Measurements from ENCODE around the gene NFATC2.

DNA sequence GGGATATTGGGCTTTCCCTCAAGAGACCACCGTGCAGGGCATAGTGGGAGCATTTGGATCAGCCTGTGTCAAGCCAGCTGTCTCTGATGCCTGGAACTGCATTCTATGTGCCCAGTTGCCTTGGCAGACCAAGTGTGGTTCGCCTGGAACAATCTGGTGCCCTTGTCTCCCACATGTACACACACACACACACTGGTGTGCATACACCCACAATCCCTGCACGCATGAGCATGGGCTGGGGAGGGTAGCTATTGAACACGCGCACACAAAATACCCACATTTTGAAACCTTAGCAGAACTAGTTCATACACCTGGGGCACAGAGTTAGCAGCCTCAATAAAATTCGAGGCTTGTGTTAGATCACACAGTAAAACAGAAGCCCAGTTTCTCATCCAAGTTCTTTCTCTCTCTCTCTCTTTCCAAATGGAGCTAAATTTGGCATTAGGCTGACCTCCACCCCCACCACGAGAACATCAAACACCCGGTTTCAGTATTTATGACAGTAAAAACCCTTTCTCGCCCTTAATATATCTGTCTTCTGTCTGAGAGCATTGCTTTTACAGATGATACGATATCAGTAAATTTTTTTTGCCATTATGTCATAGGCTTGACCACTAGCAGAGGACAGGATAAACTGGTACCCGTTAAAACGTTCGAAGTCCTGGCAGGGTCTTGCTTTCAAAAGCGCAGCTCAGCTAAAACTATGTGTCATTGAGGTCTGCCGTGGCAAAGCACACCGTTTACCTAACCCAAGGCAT is 18.2 kb upstream of the NFATC2 start:
- TF ChIP-seq TBP (IDR thresholded peaks at IDR 0.05; ENCODE audit: low read depth, low read length) = no peak
- no peak for TF ChIP-seq RFX5 (IDR thresholded peaks at IDR 0.05; ENCODE audit: borderline replicate concordance, low read depth, low read length)
- no peak for TF ChIP-seq JUND (IDR thresholded peaks at IDR 0.05; ENCODE audit: low read length)
- no peak for TF ChIP-seq BCL11A (IDR thresholded peaks at IDR 0.05; ENCODE audit: low read depth in 2 of 2, low read length in 2 of 2)
- TF ChIP-seq SP1 (IDR thresholded peaks at IDR 0.05; ENCODE audit: low read depth, low read length) = no peak
- TF ChIP-seq RAD21 (IDR thresholded peaks at IDR 0.05 in 1 of 2, conservative IDR thresholded peaks at IDR 0.05 in 1 of 2; ENCODE audit: low read depth in 2 of 2, low read length in 2 of 2) = no peak
- TF ChIP-seq, protein P1, sequence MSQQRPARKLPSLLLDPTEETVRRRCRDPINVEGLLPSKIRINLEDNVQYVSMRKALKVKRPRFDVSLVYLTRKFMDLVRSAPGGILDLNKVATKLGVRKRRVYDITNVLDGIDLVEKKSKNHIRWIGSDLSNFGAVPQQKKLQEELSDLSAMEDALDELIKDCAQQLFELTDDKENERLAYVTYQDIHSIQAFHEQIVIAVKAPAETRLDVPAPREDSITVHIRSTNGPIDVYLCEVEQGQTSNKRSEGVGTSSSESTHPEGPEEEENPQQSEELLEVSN (IDR thresholded peaks at IDR 0.05) = no peak
- no peak for TF ChIP-seq TAF1 (IDR thresholded peaks at IDR 0.05; ENCODE audit: low read depth, low read length)
- TF ChIP-seq, protein P2, sequence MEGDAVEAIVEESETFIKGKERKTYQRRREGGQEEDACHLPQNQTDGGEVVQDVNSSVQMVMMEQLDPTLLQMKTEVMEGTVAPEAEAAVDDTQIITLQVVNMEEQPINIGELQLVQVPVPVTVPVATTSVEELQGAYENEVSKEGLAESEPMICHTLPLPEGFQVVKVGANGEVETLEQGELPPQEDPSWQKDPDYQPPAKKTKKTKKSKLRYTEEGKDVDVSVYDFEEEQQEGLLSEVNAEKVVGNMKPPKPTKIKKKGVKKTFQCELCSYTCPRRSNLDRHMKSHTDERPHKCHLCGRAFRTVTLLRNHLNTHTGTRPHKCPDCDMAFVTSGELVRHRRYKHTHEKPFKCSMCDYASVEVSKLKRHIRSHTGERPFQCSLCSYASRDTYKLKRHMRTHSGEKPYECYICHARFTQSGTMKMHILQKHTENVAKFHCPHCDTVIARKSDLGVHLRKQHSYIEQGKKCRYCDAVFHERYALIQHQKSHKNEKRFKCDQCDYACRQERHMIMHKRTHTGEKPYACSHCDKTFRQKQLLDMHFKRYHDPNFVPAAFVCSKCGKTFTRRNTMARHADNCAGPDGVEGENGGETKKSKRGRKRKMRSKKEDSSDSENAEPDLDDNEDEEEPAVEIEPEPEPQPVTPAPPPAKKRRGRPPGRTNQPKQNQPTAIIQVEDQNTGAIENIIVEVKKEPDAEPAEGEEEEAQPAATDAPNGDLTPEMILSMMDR (IDR thresholded peaks at IDR 0.05; ENCODE audit: control extremely low read depth in 1 of 3, insufficient read depth in 1 of 3, low read depth in 1 of 3, low read length in 3 of 3) = no peak
- no peak for TF ChIP-seq POLR2A (IDR thresholded peaks at IDR 0.05; ENCODE audit: control extremely low read depth in 1 of 2, low read depth in 2 of 2, low read length in 2 of 2)
- TF ChIP-seq NRF1 (IDR thresholded peaks at IDR 0.05; ENCODE audit: low read depth, low read length) = no peak
- TF ChIP-seq, protein P3, sequence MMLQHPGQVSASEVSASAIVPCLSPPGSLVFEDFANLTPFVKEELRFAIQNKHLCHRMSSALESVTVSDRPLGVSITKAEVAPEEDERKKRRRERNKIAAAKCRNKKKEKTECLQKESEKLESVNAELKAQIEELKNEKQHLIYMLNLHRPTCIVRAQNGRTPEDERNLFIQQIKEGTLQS (IDR thresholded peaks at IDR 0.05; ENCODE audit: insufficient read depth, low read depth, low read length) = no peak
- no peak for TF ChIP-seq GABPA (IDR thresholded peaks at IDR 0.05; ENCODE audit: borderline replicate concordance, insufficient read depth, low read length)
